Sigmoid colon (tissue), 4 donors: Measurements from ENCODE around the gene CAMK1G.

Experiments used
- EP300 ChIP-seq, 4 donors: sonication (generic); formaldehyde crosslinking; IDR thresholded peaks; one replicate each; pipeline ENCODE4 v1.6.1; 2017; ENCODE audit warnings: antibody characterized with exemption in 4 of 4
- TF ChIP-seq, protein P1 (sequence below), 4 experiments: fragments of 450-650 bp in 3 of 4; fragments of 200-600 bp in 1 of 4; IDR thresholded peaks; one replicate each; pipeline ENCODE4 v1.5.1; 2016 to 2019; ENCODE audit warnings: antibody characterized with exemption in 4 of 4, mild to moderate bottlenecking in 3 of 4, moderate library complexity in 2 of 4

DNA sequence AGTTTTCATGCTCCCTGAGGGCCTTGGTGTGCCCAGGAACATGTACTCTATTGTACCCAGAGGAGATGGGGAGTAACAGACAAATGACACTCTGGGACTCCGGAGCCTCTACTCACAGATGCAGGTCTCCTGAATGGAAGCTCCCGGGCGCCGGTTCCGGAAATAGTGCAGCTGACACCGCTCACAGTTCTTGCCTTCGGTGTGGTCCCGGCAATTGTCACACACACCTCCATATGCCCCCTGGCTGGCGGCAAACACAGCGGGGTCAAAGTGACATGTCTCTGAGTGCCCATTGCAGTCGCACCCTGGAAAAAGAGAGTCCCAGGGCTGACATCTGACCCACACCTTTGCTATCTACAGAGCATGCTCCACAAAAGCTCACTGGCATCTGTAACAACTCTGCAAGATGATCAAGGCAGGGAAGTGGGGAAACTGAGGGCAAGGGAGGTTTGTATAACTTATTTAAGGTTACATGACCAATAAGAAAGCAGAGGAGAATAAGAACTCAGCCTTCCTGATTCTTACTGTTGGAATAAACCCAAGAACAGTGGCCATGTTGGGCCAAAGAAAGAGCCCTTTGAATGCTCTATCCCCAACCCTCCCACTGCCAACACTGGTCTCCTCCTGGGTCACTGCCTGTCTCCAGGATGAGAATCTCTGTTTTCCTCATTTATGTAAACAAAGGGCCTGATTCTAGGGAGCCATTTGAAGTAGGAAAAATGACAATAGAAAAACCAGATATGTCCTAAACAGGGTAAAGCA is 46.3 kb downstream of the CAMK1G start:
- no peak for TF ChIP-seq EP300 (IDR thresholded peaks at IDR 0.05)
- TF ChIP-seq, protein P1, sequence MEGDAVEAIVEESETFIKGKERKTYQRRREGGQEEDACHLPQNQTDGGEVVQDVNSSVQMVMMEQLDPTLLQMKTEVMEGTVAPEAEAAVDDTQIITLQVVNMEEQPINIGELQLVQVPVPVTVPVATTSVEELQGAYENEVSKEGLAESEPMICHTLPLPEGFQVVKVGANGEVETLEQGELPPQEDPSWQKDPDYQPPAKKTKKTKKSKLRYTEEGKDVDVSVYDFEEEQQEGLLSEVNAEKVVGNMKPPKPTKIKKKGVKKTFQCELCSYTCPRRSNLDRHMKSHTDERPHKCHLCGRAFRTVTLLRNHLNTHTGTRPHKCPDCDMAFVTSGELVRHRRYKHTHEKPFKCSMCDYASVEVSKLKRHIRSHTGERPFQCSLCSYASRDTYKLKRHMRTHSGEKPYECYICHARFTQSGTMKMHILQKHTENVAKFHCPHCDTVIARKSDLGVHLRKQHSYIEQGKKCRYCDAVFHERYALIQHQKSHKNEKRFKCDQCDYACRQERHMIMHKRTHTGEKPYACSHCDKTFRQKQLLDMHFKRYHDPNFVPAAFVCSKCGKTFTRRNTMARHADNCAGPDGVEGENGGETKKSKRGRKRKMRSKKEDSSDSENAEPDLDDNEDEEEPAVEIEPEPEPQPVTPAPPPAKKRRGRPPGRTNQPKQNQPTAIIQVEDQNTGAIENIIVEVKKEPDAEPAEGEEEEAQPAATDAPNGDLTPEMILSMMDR (IDR thresholded peaks at IDR 0.05) = no peak
